ENCODE measurements around the gene CIC.

The CIC gene

GRCh38 chr19:42268704-42269477 lies at the start of gene CIC:
CIC (plus strand) TSS chr19:42269252; CDS start chr19:42271784, 2,532 bp downstream.
- peak; percentile 100 for DNase-seq

- peak; percentile 95 for DNase-seq
These were observed 49.0 kb upstream of the CIC start, which contains the start of gene ZNF526 for GRCh38 chr19:42219812-42220750. ZNF526 (plus strand) TSS chr19:42220312; CDS start chr19:42224404, 4,092 bp downstream.

- DNase-seq = no peak
These were observed 48.3 kb upstream of the CIC start for GRCh38 chr19:42220751-42221097.

GRCh38 chr19:42224940-42225717 lies 43.9 kb upstream of the CIC start:
- no peak for DNase-seq

GRCh38 chr19:42225718-42226292 lies 43.2 kb upstream of the CIC start:
- no peak for DNase-seq

- DNase-seq = no peak
These were observed 42.2 kb upstream of the CIC start for GRCh38 chr19:42226886-42227285.

- no peak for DNase-seq
These were observed 40.4 kb upstream of the CIC start for GRCh38 chr19:42228641-42229040.

GRCh38 chr19:42229301-42229854 lies 39.7 kb upstream of the CIC start:
- DNase-seq = no peak

GRCh38 chr19:42229855-42230351 lies 39.1 kb upstream of the CIC start:
- no peak for DNase-seq

GRCh38 chr19:42230571-42230970 lies 38.5 kb upstream of the CIC start:
- DNase-seq = no peak

- no peak for DNase-seq
These were observed 36.6 kb upstream of the CIC start for GRCh38 chr19:42232435-42232834.

- no peak for DNase-seq
These were observed 35.9 kb upstream of the CIC start for GRCh38 chr19:42233106-42233505.

- DNase-seq = no peak
These were observed 35.3 kb upstream of the CIC start for GRCh38 chr19:42233678-42234292.

GRCh38 chr19:42234364-42234763 lies 34.7 kb upstream of the CIC start:
- no peak for DNase-seq

- no peak for DNase-seq
These were observed 33.9 kb upstream of the CIC start for GRCh38 chr19:42235181-42235580.

GRCh38 chr19:42239544-42240220 lies 29.4 kb upstream of the CIC start:
- DNase-seq = no peak

- DNase-seq = no peak
These were observed 27.8 kb upstream of the CIC start for GRCh38 chr19:42241279-42241678.

GRCh38 chr19:42242069-42242511 lies 27.0 kb upstream of the CIC start:
- no peak for DNase-seq

- DNase-seq = peak; percentile 99
These were observed 26.3 kb upstream of the CIC start, which contains the start of gene GSK3A for GRCh38 chr19:42242512-42243409. GSK3A (minus strand) TSS chr19:42242602; CDS start chr19:42242465, 137 bp downstream.
